GM12864 (cell line): ENCODE results near the gene KAT2B.

Experiments
- DNase-seq: peaks from one replicate; pipeline ENCODE4 v3.0.0-alpha.2; 2011; ENCODE audit warnings: low read depth
- H3K4me3 ChIP-seq: 2 replicates; pipeline ENCODE4 v1.5.1; 2011; ENCODE audit warnings: mild to moderate bottlenecking, low read depth, low read length, control low read depth
- CTCF ChIP-seq: IDR thresholded peaks from 2 replicates; pipeline ENCODE4 v1.5.1; 2011; ENCODE audit warnings: low read depth, mild to moderate bottlenecking, moderate library complexity, low read length, control low read depth, inconsistent platforms; ENCODE audit errors: missing control alignments

Gene KAT2B

GRCh38 chr3:20057612-20058180 lies 17.4 kb downstream of the KAT2B start:
- no peak for DNase-seq
- no peak for TF ChIP-seq CTCF
- H3K4me3 ChIP-seq: no peak overlapping the region

- H3K4me3 ChIP-seq: no peak overlapping the region
- TF ChIP-seq CTCF: no peak
- DNase-seq: no peak
Observed at GRCh38 chr3:20059929-20060328, 19.7 kb downstream of the KAT2B start.

GRCh38 chr3:20060974-20061685 lies 20.9 kb downstream of the KAT2B start:
- no peak for DNase-seq
- no peak overlapping the region for H3K4me3 ChIP-seq
- no peak for TF ChIP-seq CTCF

GRCh38 chr3:20062996-20063395 lies 22.8 kb downstream of the KAT2B start:
- no peak overlapping the region for H3K4me3 ChIP-seq
- DNase-seq: no peak
- no peak for TF ChIP-seq CTCF

- no peak overlapping the region for H3K4me3 ChIP-seq
- TF ChIP-seq CTCF: no peak
- no peak for DNase-seq
Observed at GRCh38 chr3:20064387-20064786, 24.1 kb downstream of the KAT2B start.

GRCh38 chr3:20064796-20065564 lies 24.7 kb downstream of the KAT2B start:
- TF ChIP-seq CTCF: no peak
- DNase-seq: no peak
- H3K4me3 ChIP-seq: no peak overlapping the region

GRCh38 chr3:20066079-20066478 lies 25.8 kb downstream of the KAT2B start:
- TF ChIP-seq CTCF: no peak
- no peak for DNase-seq
- no peak overlapping the region for H3K4me3 ChIP-seq
